Breast epithelium (tissue), 4 donors: ENCODE measurements around the gene HID1. TPM values are rescaled to one million over a fixed set of nuclear protein-coding genes. Genes with fewer than 3 reads are reported as not detected.

ENCODE experiments used
- DNase-seq, 2 donors: peaks; one replicate each; pipeline ENCODE4 v3.0.0-alpha.2; 2019; ENCODE audit warnings: low spot score in 2 of 2
- H3K27ac ChIP-seq, 2 donors: fragments of 200-600 bp; sonication (generic) in 1 of 2; one replicate each; pipeline ENCODE4 v1.5.1; 2016 to 2019; ENCODE audit warnings: mild to moderate bottlenecking in 1 of 2
- H3K27me3 ChIP-seq, 2 donors: fragments of 200-600 bp; sonication (generic) in 1 of 2; one replicate each; pipeline versions ENCODE4 v1.5.1 to v1.6.0; 2017 to 2019; ENCODE audit warnings: control low read depth in 1 of 2, mild to moderate bottlenecking in 1 of 2
- H3K36me3 ChIP-seq: fragments of 200-600 bp; one replicate; pipeline ENCODE4 v1.5.1; 2019
- H3K4me1 ChIP-seq, 2 donors: fragments of 200-600 bp; sonication (generic); one replicate each; pipeline ENCODE4 v1.5.1; 2016 to 2019; ENCODE audit warnings: control low read depth in 1 of 2
- H3K4me3 ChIP-seq, 3 donors: fragments of 200-600 bp; sonication (generic); 1 replicate in 2 of 3; 2 replicates in 1 of 3; pipeline ENCODE4 v1.5.1; 2016 to 2019; ENCODE audit warnings: mild to moderate bottlenecking in 3 of 3, moderate library complexity in 2 of 3
- H3K9me3 ChIP-seq, 2 donors: fragments of 200-600 bp; sonication (generic) in 1 of 2; one replicate each; pipeline ENCODE4 v1.5.1; 2016 to 2019; ENCODE audit warnings: control low read depth in 1 of 2
- POLR2A ChIP-seq: fragments of 450-650 bp; IDR thresholded peaks from one replicate; pipeline ENCODE4 v1.6.1; 2016; ENCODE audit warnings: antibody characterized with exemption, mild to moderate bottlenecking, moderate library complexity
- POLR2AphosphoS5 ChIP-seq, 3 donors: sonication (generic); formaldehyde crosslinking; IDR thresholded peaks; one replicate each; pipeline ENCODE4 v1.6.1; 2017; ENCODE audit warnings: antibody characterized with exemption in 3 of 3
- intact Hi-C: fragments of 100-400 bp; cut with DNase I; formaldehyde crosslinking; loops from one replicate; pipeline ENCODE4 v1.15.1; 2023; ENCODE audit warnings: low total_unique reads
- total RNA-seq, 3 donors: library from RNA; depleted of rRNA; stranded (reverse); fragments of >200 nt; gene quantifications; one replicate each; pipeline ENCODE4 v1.1.0, GENCODE V29; 2016
- TF ChIP-seq, protein P1 (sequence below), 3 donors: fragments of 450-650 bp; IDR thresholded peaks; one replicate each; pipeline ENCODE4 v1.5.1; 2016 to 2017; ENCODE audit warnings: antibody characterized with exemption in 3 of 3, mild to moderate bottlenecking in 3 of 3, moderate library complexity in 3 of 3

HID1 gene
- total RNA-seq, 3 donors from 2014 or later, result 6.1 to 46.5 (median 37.3) TPM

DNA sequence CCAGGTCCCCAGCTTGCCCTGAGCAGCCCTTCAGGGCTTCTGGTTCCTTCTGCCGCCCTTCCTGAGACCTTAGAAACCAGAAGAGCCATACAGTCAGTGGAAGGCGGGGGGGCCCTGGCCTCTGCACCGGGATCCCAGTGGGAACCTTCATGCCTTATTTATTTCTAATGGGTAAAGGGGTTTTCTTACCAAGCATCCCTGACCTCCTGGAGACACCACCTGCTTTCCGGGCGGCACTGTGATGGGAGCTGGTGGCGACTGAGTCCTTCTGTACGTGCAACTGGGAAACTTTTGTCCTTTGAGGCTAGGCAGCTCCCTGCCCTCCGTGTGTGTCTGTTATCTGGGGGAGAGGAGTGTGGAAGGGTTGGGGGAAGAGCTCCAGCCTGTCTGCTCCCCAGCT is 32.7 kb upstream of the HID1 start:
- H3K4me1 ChIP-seq, result no peaks in the 10 kb centered on the region
- DNase-seq, result no peak
- TF ChIP-seq, protein P1, sequence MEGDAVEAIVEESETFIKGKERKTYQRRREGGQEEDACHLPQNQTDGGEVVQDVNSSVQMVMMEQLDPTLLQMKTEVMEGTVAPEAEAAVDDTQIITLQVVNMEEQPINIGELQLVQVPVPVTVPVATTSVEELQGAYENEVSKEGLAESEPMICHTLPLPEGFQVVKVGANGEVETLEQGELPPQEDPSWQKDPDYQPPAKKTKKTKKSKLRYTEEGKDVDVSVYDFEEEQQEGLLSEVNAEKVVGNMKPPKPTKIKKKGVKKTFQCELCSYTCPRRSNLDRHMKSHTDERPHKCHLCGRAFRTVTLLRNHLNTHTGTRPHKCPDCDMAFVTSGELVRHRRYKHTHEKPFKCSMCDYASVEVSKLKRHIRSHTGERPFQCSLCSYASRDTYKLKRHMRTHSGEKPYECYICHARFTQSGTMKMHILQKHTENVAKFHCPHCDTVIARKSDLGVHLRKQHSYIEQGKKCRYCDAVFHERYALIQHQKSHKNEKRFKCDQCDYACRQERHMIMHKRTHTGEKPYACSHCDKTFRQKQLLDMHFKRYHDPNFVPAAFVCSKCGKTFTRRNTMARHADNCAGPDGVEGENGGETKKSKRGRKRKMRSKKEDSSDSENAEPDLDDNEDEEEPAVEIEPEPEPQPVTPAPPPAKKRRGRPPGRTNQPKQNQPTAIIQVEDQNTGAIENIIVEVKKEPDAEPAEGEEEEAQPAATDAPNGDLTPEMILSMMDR (IDR thresholded peaks at IDR 0.05), result no peak
- H3K27ac ChIP-seq, result no peak overlapping the region
- intact Hi-C loops, result no loop called here
- no peaks in the 10 kb centered on the region for H3K27me3 ChIP-seq
- H3K36me3 ChIP-seq, result no peaks in the 10 kb centered on the region
- H3K4me3 ChIP-seq, result no peak overlapping the region
- no peaks in the 10 kb centered on the region for H3K9me3 ChIP-seq

DNA sequence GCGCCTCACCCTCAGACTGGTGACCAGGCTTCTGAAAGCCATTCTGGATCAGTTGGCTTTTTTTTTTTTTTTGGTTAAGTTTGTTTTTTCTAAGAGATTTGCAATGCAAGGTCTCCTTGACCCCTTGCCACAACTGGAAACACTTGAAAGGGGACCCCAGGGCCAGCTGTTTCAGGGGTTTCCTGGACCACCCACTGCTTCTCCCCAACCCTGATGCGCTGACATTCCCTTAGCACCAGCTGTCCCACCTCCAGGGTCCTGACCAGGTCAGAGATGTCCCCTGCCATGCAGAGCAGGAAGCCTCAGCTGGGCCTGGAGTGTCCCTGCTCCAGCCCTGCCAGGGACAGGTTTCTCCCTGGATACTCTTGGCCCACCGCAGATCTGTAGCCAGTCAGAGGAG is 31.8 kb upstream of the HID1 start:
- Histone ChIP-seq H3K36me3 (no peaks in the 10 kb centered on the region), H3K9me3 (no peaks in the 10 kb centered on the region), H3K27ac (no peak overlapping the region), H3K4me3 (no peak overlapping the region), H3K27me3 (no peaks in the 10 kb centered on the region), H3K4me1 (no peaks in the 10 kb centered on the region)
- DNase-seq, result no peak
- TF ChIP-seq POLR2AphosphoS5 (IDR thresholded peaks at IDR 0.05) (no peak), POLR2A (no peak)
- TF ChIP-seq, protein P1 (IDR thresholded peaks at IDR 0.05), result no peak
- intact Hi-C loops, result no loop called here

DNA sequence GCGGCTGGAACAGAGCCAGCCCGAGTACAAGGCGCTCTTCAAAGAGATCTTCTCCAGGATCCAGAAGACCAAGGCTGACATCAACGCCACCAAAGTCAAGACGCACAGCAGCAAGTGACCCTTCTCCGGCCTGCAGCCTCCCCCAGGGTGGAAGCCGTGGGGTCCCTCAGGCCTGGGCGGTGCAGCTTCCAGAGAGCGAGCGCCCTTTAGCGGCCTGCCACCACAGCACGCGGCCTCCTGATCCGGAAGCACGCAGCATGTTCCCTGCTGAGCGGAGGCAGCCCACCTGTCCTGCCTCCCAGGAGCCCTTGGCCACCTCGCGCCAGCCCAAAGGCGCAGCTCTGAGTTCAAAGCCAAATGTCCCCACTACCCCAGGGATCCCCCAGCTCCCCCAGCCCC is 31.4 kb upstream of the HID1 start:
- no peaks in the 10 kb centered on the region for H3K36me3 ChIP-seq

DNA sequence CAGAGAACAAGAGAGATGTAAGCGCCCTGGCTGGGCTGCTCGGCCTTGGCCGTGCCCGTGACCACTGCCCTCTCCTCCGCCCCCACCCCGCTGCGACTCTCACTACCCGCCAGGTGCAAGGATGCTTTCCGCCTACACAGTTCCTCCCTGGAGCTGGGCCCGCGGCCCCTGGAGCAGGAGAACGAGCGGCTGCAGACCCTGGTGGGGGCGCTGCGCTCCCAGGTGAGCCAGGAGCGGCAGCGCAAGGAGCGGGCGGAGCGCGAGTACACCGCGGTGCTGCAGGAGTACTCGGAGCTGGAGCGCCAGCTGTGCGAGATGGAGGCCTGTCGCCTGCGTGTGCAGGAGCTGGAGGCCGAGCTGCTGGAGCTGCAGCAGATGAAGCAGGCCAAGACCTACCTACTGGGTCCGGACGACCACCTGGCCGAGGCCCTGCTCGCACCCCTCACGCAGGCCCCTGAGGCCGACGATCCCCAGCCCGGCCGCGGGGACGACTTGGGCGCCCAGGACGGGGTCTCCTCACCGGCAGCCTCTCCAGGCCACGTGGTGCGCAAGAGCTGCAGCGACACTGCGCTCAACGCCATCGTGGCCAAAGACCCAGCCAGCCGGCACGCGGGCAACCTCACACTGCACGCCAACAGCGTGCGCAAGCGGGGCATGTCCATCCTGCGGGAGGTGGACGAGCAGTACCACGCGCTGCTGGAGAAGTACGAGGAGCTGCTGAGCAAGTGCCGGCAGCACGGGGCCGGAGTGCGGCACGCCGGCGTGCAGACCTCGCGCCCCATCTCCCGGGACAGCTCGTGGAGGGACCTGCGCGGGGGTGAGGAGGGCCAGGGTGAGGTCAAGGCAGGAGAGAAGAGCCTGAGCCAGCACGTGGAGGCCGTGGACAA is 30.8 kb upstream of the HID1 start:
- intact Hi-C loops, result loop anchor here (2.0 kb wide), 1 partner anchor 17 kb away; no protein-coding TSS in a partner anchor
- Histone ChIP-seq H3K4me3 (no peak overlapping the region), H3K27me3 (no peaks in the 10 kb centered on the region), H3K36me3 (no peaks in the 10 kb centered on the region), H3K4me1 (no peaks in the 10 kb centered on the region), H3K27ac (no peak overlapping the region), H3K9me3 (no peaks in the 10 kb centered on the region)
- TF ChIP-seq POLR2A (no peak), POLR2AphosphoS5 (IDR thresholded peaks at IDR 0.05) (no peak)
- TF ChIP-seq, protein P1 (IDR thresholded peaks at IDR 0.05), result no peak
- no peak for DNase-seq

More for the DNA sequence above, 31.4 kb upstream of the HID1 start:
- no peaks in the 10 kb centered on the region for H3K9me3 ChIP-seq
- H3K27ac ChIP-seq, result no peak overlapping the region
- intact Hi-C loops, result loop anchor here (2.0 kb wide), 1 partner anchor 17 kb away; no protein-coding TSS in a partner anchor
- H3K4me3 ChIP-seq, result no peak overlapping the region
- no peaks in the 10 kb centered on the region for H3K27me3 ChIP-seq
- H3K4me1 ChIP-seq, result no peaks in the 10 kb centered on the region
- DNase-seq, result no peak
- no peak for TF ChIP-seq POLR2AphosphoS5 (IDR thresholded peaks at IDR 0.05)

DNA sequence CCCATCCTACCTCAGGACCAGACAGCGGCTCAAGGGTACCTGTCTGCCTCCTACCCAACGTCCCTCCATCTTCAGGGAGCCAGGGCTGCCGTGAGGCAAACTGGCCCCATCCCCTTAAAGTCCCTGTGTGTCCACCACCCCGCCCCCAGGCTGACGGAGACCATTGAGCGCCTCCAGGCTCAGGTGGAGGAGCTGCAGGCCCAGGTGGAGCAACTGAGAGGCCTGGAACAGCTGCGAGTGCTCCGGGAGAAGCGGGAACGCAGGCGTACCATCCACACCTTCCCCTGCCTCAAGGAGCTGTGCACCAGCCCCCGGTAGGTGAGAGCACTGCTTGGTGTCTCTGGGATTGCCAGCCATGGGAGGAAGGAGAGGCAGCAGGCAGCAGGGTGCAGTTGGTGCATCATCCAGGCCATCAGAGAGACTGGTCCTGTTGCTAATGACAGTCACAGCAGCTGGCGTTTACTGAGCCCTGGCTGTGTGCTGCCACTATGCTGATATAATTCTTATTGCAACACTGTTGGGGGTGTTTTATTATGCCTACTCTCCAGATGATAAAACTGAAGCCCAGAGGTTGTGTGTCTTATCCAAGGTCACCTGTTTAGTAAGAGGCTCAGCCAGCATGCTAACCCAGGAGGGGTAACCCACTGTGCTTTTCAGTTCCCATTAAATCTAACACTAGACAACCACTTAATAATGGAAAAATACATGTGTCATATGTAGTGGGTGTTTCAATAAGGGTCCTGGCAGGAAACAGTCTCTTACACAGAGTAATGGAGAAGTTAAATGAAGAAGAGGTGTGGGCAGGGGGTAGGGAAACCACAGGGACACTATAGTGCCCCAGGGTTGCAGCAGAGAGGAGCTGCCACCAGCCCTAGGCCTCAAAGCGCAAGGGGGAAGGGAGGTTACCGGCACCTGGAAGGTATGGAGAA is 29.6 kb upstream of the HID1 start:
- no peaks in the 10 kb centered on the region for H3K9me3 ChIP-seq
- no peak overlapping the region for H3K4me3 ChIP-seq
- no peaks in the 10 kb centered on the region for H3K4me1 ChIP-seq
- DNase-seq, result no peak
- intact Hi-C loops, result loop anchor here (2.0 kb wide), 1 partner anchor 19 kb away; no protein-coding TSS in a partner anchor
- H3K27ac ChIP-seq, result no peak overlapping the region
- H3K27me3 ChIP-seq, result no peaks in the 10 kb centered on the region
- H3K36me3 ChIP-seq, result no peaks in the 10 kb centered on the region
- TF ChIP-seq, protein P1 (IDR thresholded peaks at IDR 0.05), result no peak
- TF ChIP-seq POLR2A, result no peak
- TF ChIP-seq POLR2AphosphoS5 (IDR thresholded peaks at IDR 0.05), result no peak
